ENCODE results near the gene COQ10B. TPM values are rescaled to one million over a fixed set of nuclear protein-coding genes. Genes with fewer than 3 reads are reported as not detected.
"Not testable (repeated sequence)": the region's sequence is repeated elsewhere in the genome, so short reads cannot be mapped to it uniquely, and the experiment has no call there.

The COQ10B gene
- total RNA-seq, 5 donors from 2014 or later (not counting 1 experiment from before 2014, with no cell fraction given): 27.3 to 51.4 (median 28.0) TPM

DNA sequence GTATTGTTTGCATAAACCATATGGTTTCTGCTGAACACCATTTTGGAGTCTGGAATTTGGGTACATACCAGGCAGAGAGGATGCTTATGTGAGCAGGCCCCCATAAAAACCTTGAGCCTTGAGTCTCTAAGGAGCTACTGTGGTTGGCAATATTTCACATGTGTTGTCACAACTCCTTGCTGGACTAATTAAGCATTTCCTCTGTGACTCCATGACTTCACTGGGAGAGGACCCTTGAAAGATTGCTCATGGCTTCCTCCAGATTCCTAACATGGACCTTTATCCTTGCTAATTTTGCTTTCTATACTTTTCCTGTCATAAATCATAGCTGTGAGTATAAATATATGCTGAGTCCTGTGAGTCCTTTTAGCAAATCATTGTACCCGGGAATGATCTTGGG is 7.6 kb upstream of the COQ10B start:
- Mint-ChIP-seq H3K27me3 (peaks cover 1 to 3% of the 10 kb centered on the region in 2 donors), H3K4me1 (no peaks in the 10 kb centered on the region), H3K9me3 (no peaks in the 10 kb centered on the region), H3K4me3 (no peak overlapping the region), H3K27ac (no peak overlapping the region), H3K36me3 (no peaks in the 10 kb centered on the region)
- Histone ChIP-seq H3K4me1 (ENCODE audit: control insufficient read depth in 1 of 2, extremely low read depth in 1 of 2, insufficient read depth in 2 of 2, low read length in 2 of 2) (no peaks in the 10 kb centered on the region), H3K36me3 (ENCODE audit: control insufficient read depth in 2 of 2, extremely low read depth in 1 of 2, insufficient read depth in 1 of 2, low read length in 1 of 2) (no peaks in the 10 kb centered on the region), H3K4me3 (ENCODE audit: control insufficient read depth in 1 of 2, extremely low read depth in 1 of 2, low read length in 1 of 2) (no peak overlapping the region), H3K27ac (ENCODE audit: low read length) (no peak overlapping the region), H3K27me3 (replicated peaks in 1 of 2; ENCODE audit: control insufficient read depth in 2 of 2, extremely low read depth in 1 of 2, insufficient read depth in 2 of 2, low read length in 1 of 2) (peaks cover 0 to 9% of the 10 kb centered on the region in 2 experiments), H3K9me3 (no peaks in the 10 kb centered on the region)
- CTCF ChIA-PET: interaction anchor here in 1 of 2 donors (0.8 kb wide), 1 partner anchor 11 kb away, joined by 3 read pairs; the partner anchor contains the start of gene SF3B1
- ATAC-seq (replicated peaks in 1 of 4) (no peak), DNase-seq (no peak)
- no CpG with 5 or more reads among the region's 1 CpG for WGBS (ENCODE audit: insufficient coverage)
- POLR2A ChIA-PET: no interaction called here

DNA sequence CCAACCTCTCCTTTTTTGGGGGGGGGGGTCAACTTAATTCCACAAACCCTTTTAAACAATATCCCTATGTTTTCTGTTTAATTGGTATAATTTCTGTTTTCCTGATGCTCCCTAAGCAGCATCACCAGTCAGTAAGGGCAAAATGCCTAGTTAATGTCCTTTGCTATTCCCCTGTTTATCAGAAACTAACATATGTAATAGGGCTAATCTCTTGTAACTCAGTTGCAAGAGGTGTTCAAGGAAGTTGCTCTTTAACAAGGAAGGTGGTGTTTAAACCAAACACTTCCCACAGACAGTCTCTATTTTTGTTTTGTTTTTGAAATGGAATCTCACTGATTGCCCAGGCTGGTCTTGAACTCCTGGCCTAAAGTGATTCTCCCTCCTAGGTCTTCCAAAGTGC is 6.5 kb upstream of the COQ10B start:
- ChIA-PET POLR2A (no interaction called here), CTCF (interaction anchor here in 1 of 2 donors (0.7 kb wide), 1 partner anchor 276 kb away, joined by 3 read pairs; no protein-coding TSS in a partner anchor)
- Histone ChIP-seq H3K36me3 (ENCODE audit: control insufficient read depth in 2 of 2, extremely low read depth in 1 of 2, insufficient read depth in 1 of 2, low read length in 1 of 2) (no peaks in the 10 kb centered on the region), H3K9me3 (no peaks in the 10 kb centered on the region), H3K4me1 (ENCODE audit: control insufficient read depth in 1 of 2, extremely low read depth in 1 of 2, insufficient read depth in 2 of 2, low read length in 2 of 2) (no peaks in the 10 kb centered on the region), H3K27ac (ENCODE audit: low read length) (no peak overlapping the region), H3K27me3 (replicated peaks in 1 of 2; ENCODE audit: control insufficient read depth in 2 of 2, extremely low read depth in 1 of 2, insufficient read depth in 2 of 2, low read length in 1 of 2) (peaks cover 0 to 9% of the 10 kb centered on the region in 2 experiments), H3K4me3 (ENCODE audit: control insufficient read depth in 1 of 2, extremely low read depth in 1 of 2, low read length in 1 of 2) (no peak overlapping the region)
- H3K4me1 Mint-ChIP-seq: peaks cover 0 to 6% (median 1%) of the 10 kb centered on the region in 3 donors
- no peaks in the 10 kb centered on the region for H3K36me3 Mint-ChIP-seq
- no peaks in the 10 kb centered on the region for H3K27me3 Mint-ChIP-seq
- H3K4me3 Mint-ChIP-seq: no peak overlapping the region
- no peak for DNase-seq
- H3K9me3 Mint-ChIP-seq: no peaks in the 10 kb centered on the region
- no peak overlapping the region for H3K27ac Mint-ChIP-seq
- no peak for ATAC-seq (replicated peaks in 1 of 4)

DNA sequence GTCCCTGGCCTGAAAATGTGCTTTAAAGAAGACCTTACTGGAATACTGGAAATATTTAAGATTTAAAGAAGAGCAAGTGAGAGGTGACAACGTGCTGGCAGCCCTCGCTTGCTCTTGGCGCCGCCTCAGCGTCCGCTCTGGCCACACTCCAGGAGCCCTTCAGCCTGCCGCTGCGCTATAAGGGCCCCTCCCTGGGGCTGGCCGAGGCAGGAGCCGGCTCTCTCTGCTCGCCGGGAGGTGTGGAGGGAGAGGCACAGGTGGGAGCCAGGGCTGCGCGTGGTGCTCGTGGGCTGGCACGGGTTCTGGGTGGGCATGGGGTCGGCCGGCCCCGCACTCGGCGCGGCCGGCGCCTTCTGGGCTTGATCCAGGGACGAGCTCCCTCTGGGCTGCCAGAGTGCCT is 2.9 kb upstream of the COQ10B start:
- ChIA-PET CTCF (no interaction called here), POLR2A (interaction anchor here (0.6 to 5.5 kb wide), 5 partner anchors 15 to 392 kb away, joined by 4 to 75 read pairs (median 7); partner anchors contain the start of genes HSPD1 (in 1 of the 2) and SF3B1 (in 1 of the 2))
- H3K27ac Mint-ChIP-seq: no peak overlapping the region

DNA sequence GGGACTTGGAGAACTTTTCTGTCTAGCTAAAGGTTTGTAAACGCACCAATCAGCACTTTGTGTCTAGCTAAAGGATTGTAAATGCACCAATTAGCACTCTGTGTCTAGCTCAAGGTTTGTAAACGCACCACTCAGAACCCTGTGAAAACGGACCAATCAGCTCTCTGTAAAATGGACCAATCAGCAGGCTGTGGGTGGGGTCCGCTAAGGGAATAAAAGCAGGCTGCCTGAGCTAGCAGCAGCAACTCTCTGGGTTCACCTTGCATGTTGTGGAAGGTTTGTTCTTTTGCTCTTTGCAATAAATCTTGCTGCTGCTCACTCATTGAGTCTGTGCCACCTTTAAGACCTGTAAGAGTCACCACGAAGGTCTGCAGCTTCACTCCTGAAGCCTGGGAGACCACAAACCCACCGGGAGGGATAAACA is 2.4 kb upstream of the COQ10B start:
- peak overlapping the region; percentile 16 to 55 for H3K27ac Mint-ChIP-seq
- 61% methylated on average over 6 of the region's 6 CpGs for WGBS (ENCODE audit: insufficient coverage)
- H3K4me1 Mint-ChIP-seq: peaks cover 30 to 33% (median 30%) of the 10 kb centered on the region in 3 donors
- H3K36me3 Mint-ChIP-seq; H3K27me3 ChIP-seq (replicated peaks in 1 of 2; ENCODE audit: control insufficient read depth in 2 of 2, extremely low read depth in 1 of 2, insufficient read depth in 2 of 2, low read length in 1 of 2); H3K36me3 ChIP-seq (ENCODE audit: control insufficient read depth in 2 of 2, extremely low read depth in 1 of 2, insufficient read depth in 1 of 2, low read length in 1 of 2); H3K4me3 ChIP-seq (ENCODE audit: control insufficient read depth in 1 of 2, extremely low read depth in 1 of 2, low read length in 1 of 2); H3K9me3 Mint-ChIP-seq; ATAC-seq (replicated peaks in 1 of 4); DNase-seq; H3K9me3 ChIP-seq; H3K27me3 Mint-ChIP-seq; H3K27ac ChIP-seq (ENCODE audit: low read length): not testable (repeated sequence)
- peak overlapping the region in 2 of 3 donors; percentile 9 to 37 for H3K4me3 Mint-ChIP-seq
- ChIA-PET POLR2A (interaction anchor here (0.6 to 5.5 kb wide), 5 partner anchors 15 to 391 kb away, joined by 4 to 75 read pairs (median 7); partner anchors contain the start of genes HSPD1 (in 1 of the 2) and SF3B1 (in 1 of the 2)), CTCF (interaction anchor here in 1 of 2 donors (1.1 kb wide), 1 partner anchor 337 kb away, joined by 3 read pairs; no protein-coding TSS in a partner anchor)
- H3K4me1 ChIP-seq (ENCODE audit: control insufficient read depth in 1 of 2, extremely low read depth in 1 of 2, insufficient read depth in 2 of 2, low read length in 2 of 2): peaks cover 12% of the 10 kb centered on the region in 2 experiments

More for the DNA sequence above, 2.9 kb upstream of the COQ10B start:
- Histone ChIP-seq H3K4me3 (ENCODE audit: control insufficient read depth in 1 of 2, extremely low read depth in 1 of 2, low read length in 1 of 2) (no peak overlapping the region), H3K27ac (ENCODE audit: low read length) (no peak overlapping the region), H3K36me3 (ENCODE audit: control insufficient read depth in 2 of 2, extremely low read depth in 1 of 2, insufficient read depth in 1 of 2, low read length in 1 of 2) (peaks cover 0 to under 1% of the 10 kb centered on the region in 2 donors), H3K4me1 (ENCODE audit: control insufficient read depth in 1 of 2, extremely low read depth in 1 of 2, insufficient read depth in 2 of 2, low read length in 2 of 2) (peaks cover 8 to 12% of the 10 kb centered on the region in 2 experiments), H3K27me3 (replicated peaks in 1 of 2; ENCODE audit: control insufficient read depth in 2 of 2, extremely low read depth in 1 of 2, insufficient read depth in 2 of 2, low read length in 1 of 2) (peaks cover 0 to 9% of the 10 kb centered on the region in 2 experiments), H3K9me3 (no peaks in the 10 kb centered on the region)
- Mint-ChIP-seq H3K36me3 (no peaks in the 10 kb centered on the region), H3K27me3 (no peaks in the 10 kb centered on the region), H3K4me3 (no peak overlapping the region), H3K4me1 (peaks cover 25 to 28% (median 25%) of the 10 kb centered on the region in 3 donors), H3K9me3 (no peaks in the 10 kb centered on the region)
- no peak for ATAC-seq (replicated peaks in 1 of 4)
- 91% methylated on average over 13 of the region's 25 CpGs for WGBS (ENCODE audit: insufficient coverage)
- no peak for DNase-seq

DNA sequence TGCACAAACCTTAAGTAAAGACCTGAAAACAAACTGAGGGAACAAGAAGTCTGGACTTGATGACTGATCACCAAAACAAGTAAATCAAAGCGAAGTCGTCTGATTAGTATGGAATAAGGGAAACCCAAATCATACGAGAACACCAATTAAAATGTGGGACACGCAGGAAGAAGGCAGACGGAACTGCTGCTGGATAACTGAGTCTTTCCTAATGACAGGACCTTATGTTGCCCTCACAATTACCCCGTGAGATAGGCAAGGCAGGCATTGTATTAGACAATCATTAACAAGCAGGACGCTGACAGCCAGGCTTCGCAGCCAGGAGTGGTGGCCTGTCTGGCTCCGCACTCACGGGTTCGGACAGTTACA is 614 bp upstream of the COQ10B start:
- H3K4me3 Mint-ChIP-seq: peak overlapping the region; percentile 96 to 100 (median 99)
- Histone ChIP-seq H3K27ac (ENCODE audit: low read length) (peak overlapping the region; percentile 100), H3K27me3 (replicated peaks in 1 of 2; ENCODE audit: control insufficient read depth in 2 of 2, extremely low read depth in 1 of 2, insufficient read depth in 2 of 2, low read length in 1 of 2) (peaks cover 0 to 9% of the 10 kb centered on the region in 2 experiments), H3K4me3 (ENCODE audit: control insufficient read depth in 1 of 2, extremely low read depth in 1 of 2, low read length in 1 of 2) (peak overlapping the region; percentile 90 to 99), H3K4me1 (ENCODE audit: control insufficient read depth in 1 of 2, extremely low read depth in 1 of 2, insufficient read depth in 2 of 2, low read length in 2 of 2) (peaks cover 12 to 19% of the 10 kb centered on the region in 2 experiments), H3K9me3 (no peaks in the 10 kb centered on the region), H3K36me3 (ENCODE audit: control insufficient read depth in 2 of 2, extremely low read depth in 1 of 2, insufficient read depth in 1 of 2, low read length in 1 of 2) (peaks cover 0 to 3% of the 10 kb centered on the region in 2 donors)
- H3K36me3 Mint-ChIP-seq: no peaks in the 10 kb centered on the region
- DNase-seq (no peak), ATAC-seq (replicated peaks in 1 of 4) (no peak)
- 0% methylated on average over 8 of the region's 11 CpGs for WGBS (ENCODE audit: insufficient coverage)
- no peaks in the 10 kb centered on the region for H3K9me3 Mint-ChIP-seq
- ChIA-PET CTCF (interaction anchor here in 1 of 2 donors (0.7 to 1.2 kb wide), 12 partner anchors 10 to 1796 kb away, joined by 3 to 10 read pairs (median 3); partner anchors contain the start of genes GTF3C3, HSPD1, HSPE1 and SF3B1), POLR2A (interaction anchor here (0.5 to 5.5 kb wide), 16 partner anchors 9 to 1794 kb away, joined by 3 to 75 read pairs (median 5); partner anchors contain the start of genes MOB4 (in 2 of the 2), SF3B1 (in 2 of the 2), GTF3C3 (in 1 of the 2) and HSPD1 (in 1 of the 2))
- H3K4me1 Mint-ChIP-seq: peaks cover 46 to 48% (median 48%) of the 10 kb centered on the region in 3 donors
- peak overlapping the region; percentile 99 to 100 for H3K27ac Mint-ChIP-seq
- H3K27me3 Mint-ChIP-seq: no peaks in the 10 kb centered on the region

DNA sequence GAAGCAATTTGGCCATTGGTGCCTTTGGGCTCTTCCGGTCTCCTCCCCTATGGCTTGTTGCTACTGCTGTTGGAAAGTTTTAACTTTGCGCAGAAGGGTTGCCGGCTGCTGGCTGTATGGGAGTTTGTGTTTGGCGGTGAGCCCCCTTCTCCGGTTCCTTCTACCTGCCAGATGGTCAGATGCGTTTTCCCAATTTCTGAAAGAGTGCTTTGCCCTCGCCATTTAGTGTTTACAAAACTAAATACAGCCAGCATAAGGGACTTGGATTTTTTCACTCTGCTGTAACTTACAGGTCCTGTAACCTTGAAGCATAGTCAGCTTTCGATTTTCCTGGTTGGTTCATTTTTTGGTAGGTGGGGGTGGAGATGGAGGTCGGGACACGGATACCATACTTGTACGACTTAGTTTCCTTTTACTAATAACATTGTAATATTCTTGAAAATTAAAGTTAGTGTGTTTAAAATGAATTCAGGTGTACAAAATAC is 604 bp downstream of the COQ10B start:
- peak overlapping the region; percentile 96 to 100 (median 99) for H3K4me3 Mint-ChIP-seq
- no peaks in the 10 kb centered on the region for H3K36me3 Mint-ChIP-seq
- 0% methylated on average over 1 of the region's 11 CpGs for WGBS (ENCODE audit: insufficient coverage)
- H3K36me3 ChIP-seq (ENCODE audit: control insufficient read depth in 2 of 2, extremely low read depth in 1 of 2, insufficient read depth in 1 of 2, low read length in 1 of 2): peaks cover 0 to 5% of the 10 kb centered on the region in 2 donors
- CTCF ChIA-PET: interaction anchor here in 1 of 2 donors (0.6 kb wide), 1 partner anchor 11 kb away, joined by 3 read pairs; no protein-coding TSS in a partner anchor
- DNase-seq (no peak), ATAC-seq (replicated peaks in 1 of 4) (peak in 2 of 4 experiments; percentile 66 to 67)
- H3K27me3 Mint-ChIP-seq: no peaks in the 10 kb centered on the region
- H3K4me3 ChIP-seq (ENCODE audit: control insufficient read depth in 1 of 2, extremely low read depth in 1 of 2, low read length in 1 of 2): peak overlapping the region; percentile 90 to 99
- H3K9me3 ChIP-seq: no peaks in the 10 kb centered on the region
- H3K4me1 Mint-ChIP-seq: peaks cover 55 to 60% (median 57%) of the 10 kb centered on the region in 3 donors
- H3K4me1 ChIP-seq (ENCODE audit: control insufficient read depth in 1 of 2, extremely low read depth in 1 of 2, insufficient read depth in 2 of 2, low read length in 2 of 2): peaks cover 12 to 19% of the 10 kb centered on the region in 2 experiments
- peaks cover 0 to 5% of the 10 kb centered on the region in 2 experiments for H3K27me3 ChIP-seq (replicated peaks in 1 of 2; ENCODE audit: control insufficient read depth in 2 of 2, extremely low read depth in 1 of 2, insufficient read depth in 2 of 2, low read length in 1 of 2)
- peak overlapping the region; percentile 100 for H3K27ac ChIP-seq (ENCODE audit: low read length)
- POLR2A ChIA-PET: interaction anchor here in 1 of 2 donors (1.5 to 5.5 kb wide), 2 partner anchors 18 to 44 kb away, joined by 6 to 75 read pairs; partner anchors contain the start of gene SF3B1
- H3K27ac Mint-ChIP-seq: peak overlapping the region; percentile 99 to 100
- H3K9me3 Mint-ChIP-seq: no peaks in the 10 kb centered on the region

Measured in T-cell (primary cell).